Measurements from ENCODE around the gene ARPC5L.
"Not testable (repeated sequence)": the region's sequence is repeated elsewhere in the genome, so short reads cannot be mapped to it uniquely, and the experiment has no call there.

ARPC5L gene

DNA sequence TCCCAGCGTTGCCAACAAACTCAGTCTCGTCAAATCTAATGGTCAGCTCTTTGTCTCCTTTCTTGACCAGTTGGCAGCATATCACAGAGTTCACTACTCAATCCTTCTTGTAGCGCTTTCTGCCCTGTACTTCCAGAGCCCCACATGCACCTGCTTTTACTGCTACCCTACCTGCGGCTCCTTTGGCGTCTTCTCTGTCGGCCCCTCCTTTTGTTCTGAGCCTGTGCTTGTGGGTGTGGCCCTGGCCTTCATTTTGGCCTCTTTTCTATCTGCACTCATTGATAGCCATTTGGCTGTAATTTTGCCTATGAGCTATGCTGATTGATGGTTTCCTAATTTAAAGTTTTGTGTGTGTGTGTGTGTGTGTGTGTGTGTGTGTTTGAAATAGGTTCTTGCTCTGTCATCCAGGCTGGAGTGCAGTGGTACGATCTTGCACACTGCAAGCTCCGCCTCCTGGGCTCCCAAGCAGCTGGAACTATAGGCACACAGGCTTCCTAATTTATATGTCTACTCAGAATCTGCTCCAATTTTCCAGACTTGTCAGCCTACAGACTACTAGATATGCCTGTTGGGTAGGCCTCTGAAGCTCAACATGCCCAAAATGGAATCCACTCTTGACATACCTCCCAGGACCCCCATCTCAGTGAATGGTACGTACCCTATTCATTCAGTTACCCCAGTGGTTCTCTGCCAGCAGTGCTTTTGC is 32.3 kb downstream of the ARPC5L start:
- no peak for DNase-seq (ENCODE audit: low spot score)

DNA sequence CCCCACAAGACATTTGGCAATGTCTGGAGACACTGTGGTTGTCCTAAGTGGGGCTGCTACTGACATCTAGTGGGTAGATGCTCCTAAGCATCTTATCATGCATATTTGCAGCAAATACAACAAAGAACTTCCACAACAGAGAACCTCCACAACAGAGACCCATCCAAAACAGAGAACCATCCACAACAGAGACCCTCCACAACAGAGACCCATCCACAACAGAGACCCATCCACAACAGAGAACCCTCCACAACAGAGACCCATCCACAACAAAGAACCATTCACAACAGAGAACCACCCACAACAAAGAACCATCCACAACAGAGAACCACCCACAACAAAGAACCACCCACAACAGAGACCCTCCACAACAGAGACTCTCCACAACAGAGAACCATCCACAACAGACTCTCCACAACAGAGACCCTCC is 32.8 kb downstream of the ARPC5L start:
- DNase-seq (ENCODE audit: low spot score), result no peak

DNA sequence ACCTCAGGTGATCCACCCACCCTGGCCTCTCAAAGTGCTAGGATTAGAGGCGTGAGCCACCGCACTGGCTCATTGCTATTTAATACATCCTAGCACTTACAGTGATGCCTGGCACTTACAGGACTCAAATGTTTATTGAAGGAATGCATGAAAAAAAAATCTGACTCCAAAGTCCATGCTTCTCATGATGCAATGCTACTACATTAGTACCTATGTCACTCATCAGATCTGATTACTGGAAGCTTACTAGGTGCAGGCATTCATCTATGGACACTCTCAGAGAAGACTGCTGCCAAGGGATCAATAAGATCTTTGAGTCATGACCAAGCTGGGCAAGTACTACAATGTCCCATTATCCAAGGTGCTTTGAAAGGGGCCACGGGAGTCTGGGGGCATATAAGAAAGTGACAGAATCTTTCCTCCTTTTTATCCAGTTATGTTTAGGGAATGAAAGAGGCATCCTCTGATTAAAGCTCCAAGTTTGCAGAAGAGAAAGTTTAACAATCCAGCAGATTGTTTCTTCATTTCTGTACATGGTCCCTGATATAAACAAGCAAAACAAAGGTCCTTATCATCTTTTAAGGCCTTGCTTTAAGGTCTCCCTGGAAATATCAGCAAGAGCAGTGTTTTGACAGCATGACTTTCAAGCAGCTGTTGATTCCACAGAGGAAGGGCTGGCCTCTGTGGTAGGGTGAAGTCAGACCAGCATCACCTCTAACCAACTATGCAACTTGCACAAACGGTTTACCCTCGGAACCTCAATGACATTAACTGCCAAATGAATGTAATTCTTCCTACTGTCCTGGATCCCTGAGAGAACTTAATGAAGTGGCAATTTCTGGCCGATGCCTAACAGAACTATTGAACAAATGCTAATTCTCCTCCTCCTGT is 35.9 kb downstream of the ARPC5L start:
- DNase-seq (ENCODE audit: low spot score), result peak; percentile 38

DNA sequence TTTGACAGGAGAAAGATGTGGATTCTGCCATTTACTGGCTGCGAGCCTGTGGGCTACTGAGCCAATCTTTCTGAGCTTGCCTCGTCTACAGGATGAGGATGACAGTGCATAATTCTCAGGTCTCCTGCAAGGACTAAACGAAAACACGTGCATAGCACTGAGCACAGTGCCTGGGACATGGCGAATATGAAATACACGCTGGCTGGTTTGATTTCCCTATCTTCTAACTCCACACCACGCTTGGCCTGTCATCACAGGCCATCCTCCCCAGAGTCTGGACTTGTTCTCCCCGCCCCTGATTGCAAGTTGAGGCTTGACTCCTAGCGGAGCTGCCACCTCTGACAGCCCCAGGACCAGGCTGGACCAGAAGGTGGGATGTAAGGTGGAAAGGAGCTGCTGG is 37.9 kb downstream of the ARPC5L start:
- no peak for DNase-seq (ENCODE audit: low spot score)

DNA sequence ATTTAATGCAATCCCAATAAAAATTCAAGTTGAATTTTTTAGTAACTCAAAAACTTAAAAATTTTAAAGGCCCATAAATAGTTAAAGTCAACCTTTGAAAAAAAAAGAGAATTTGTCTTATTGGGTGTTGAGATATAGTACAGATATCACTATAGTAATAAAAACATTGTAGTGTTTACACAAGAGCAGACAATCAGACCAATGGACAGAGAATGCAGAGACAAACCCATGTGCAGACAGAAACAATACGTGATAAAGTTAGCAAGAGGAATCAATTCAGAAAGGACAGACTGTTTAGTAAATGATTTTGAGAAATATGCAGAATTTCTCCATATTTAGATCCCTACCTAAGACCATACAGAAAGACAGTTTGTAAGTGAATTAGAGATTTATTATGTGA is 45.0 kb downstream of the ARPC5L start:
- DNase-seq (ENCODE audit: low spot score), result no peak

DNA sequence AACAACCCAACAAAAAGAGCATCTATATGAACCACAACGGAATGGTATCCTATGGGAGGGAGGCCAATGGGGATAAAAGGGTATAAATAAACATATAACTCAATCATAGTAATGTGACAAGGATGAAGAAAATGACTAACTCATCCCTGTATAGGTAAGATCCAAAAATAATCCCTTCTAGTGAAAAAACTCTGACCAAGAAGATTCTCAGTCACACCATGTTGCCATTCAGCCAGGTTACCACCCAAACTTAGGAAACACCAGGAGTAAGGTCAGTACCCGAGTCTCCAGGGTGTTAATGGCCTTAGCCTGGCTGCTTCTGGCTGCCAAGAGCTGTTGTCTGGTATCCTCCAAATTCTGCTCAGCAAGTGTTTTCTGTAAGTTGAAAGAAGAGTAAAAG is 46.2 kb downstream of the ARPC5L start:
- no peak for DNase-seq (ENCODE audit: low spot score)

DNA sequence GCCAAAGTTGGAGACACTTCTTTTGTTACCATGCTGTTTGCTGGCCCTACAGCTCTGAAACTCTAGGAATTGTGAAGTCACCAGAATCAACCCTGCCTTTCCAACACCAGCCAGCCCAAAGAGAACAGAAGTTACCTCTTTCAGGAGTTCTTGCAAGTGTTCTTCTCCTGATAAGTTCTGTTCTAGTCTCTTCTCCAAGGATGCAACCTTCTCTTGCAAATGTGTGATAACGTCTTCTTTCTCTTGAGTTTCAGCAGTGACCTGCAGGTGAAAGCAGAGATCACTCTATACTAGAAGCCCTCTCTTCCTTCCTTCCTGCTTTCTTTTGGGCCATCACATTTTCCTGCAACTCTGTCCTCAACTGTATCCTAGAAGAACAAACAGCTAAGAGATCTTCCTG is 49.8 kb downstream of the ARPC5L start:
- no peak for DNase-seq (ENCODE audit: low spot score)

DNA sequence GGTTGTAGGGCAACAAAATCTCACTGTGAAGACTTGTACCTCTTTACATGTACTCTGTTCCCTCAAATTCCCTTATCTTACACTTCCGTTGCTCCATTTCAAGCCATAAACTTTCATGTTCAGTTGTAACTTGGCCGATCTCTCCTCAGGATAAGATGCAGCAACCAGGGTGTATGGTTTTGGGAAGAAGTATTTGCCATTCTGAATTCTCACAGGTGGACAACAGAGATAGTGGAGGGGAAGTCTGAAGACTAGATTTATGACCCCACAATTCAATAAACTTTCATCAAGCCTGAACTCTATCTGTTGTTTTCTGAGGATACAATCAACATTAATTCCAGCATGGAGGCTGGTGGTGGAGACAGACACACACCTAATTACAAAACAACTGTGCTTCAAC is 51.4 kb downstream of the ARPC5L start:
- no peak for DNase-seq (ENCODE audit: low spot score)

DNA sequence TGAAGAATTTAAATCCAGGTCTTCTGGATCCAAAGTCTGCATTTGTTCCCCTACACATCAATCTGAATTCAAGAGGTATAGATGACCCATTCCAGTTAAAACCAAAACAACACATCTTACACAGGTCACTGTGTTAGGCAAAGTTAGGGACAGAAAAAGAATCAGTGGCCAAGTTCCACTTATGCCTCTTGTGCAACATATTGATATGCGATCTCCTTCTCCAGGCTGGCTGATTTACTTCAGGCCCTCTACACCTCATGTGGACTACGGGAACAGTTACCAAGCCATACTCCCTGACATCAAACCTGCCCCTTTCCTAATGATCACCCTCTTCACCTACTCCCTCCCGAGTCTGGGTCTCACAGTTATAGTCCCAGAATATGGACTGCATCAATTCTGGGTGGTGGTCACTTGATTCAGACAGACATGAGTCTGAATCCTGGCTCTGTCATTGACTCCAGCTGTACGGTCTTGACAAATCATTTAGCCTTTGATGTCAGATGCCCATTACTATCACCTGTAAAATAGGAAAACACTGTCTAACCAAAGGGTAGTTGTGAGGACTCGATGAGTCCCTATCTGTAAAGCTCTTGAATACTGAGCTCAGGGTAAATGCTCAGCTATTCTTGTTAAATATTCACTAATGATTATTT is 52.9 kb downstream of the ARPC5L start:
- DNase-seq (ENCODE audit: low spot score), result no peak

DNA sequence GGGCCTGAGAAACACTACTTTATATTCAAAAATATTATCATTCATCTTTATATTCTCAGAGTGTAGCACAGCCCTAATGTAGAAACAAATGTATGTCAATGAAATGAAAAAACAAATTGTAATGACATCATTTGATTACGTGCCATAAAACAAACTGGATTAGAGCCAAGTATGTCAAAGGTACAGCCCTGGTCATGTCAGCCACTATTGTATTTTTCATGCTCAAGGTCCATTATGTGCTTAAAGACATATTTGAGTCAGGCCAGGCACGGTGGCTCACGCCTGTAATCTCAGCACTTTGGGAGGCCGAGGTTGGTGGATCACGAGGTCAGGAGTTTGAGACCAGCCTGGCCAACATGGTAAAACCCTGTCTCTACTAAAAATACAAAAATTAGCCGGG is 58.5 kb downstream of the ARPC5L start:
- not testable (repeated sequence) for DNase-seq (ENCODE audit: low spot score)

All from COLO829 (cell line).